HepG2 (cell line): ENCODE data around the gene PKN2. TPM values are rescaled to one million over a fixed set of nuclear protein-coding genes. Genes with fewer than 3 reads are reported as not detected.

Experiments
- AGO2 ChIP-seq: fragments of 200-400 bp; formaldehyde crosslinking; optimal IDR thresholded peaks from 2 replicates; pipeline ENCODE3; 2017; ENCODE audit warnings: mild to moderate bottlenecking, low read depth, low read length, moderate library complexity
- ATF7-NPFF ChIP-seq: sonication (generic); formaldehyde crosslinking; IDR thresholded peaks from 2 replicates; pipeline ENCODE4 v1.8.1; 2023; ENCODE audit warnings: mild to moderate bottlenecking, low read depth, missing genetic modification reagents, moderate library complexity
- CBX2 ChIP-seq, 2 experiments: fragments of 200-600 bp in 1 of 2; sonication (generic); formaldehyde crosslinking in 1 of 2; IDR thresholded peaks; 2 replicates each; pipeline versions ENCODE4 v1.7.0 to v1.8.1; 2018 to 2022; ENCODE audit warnings: low read depth in 2 of 2, low read length in 1 of 2, mild to moderate bottlenecking in 1 of 2, missing genetic modification reagents in 1 of 2
- CENPX ChIP-seq: sonication (generic); formaldehyde crosslinking; IDR thresholded peaks from 2 replicates; pipeline ENCODE4 v1.9.0; 2021; ENCODE audit warnings: mild to moderate bottlenecking, missing genetic modification reagents, moderate library complexity
- HES4 ChIP-seq: sonication (generic); formaldehyde crosslinking; IDR thresholded peaks from 2 replicates; pipeline ENCODE4 v1.9.0; 2021; ENCODE audit warnings: mild to moderate bottlenecking, missing genetic modification reagents, borderline replicate concordance
- KLF6 ChIP-seq: IDR thresholded peaks from 2 replicates; pipeline ENCODE4 v1.8.0; 2016; ENCODE audit warnings: missing biosample characterization, missing genetic modification reagents
- KMT2A ChIP-seq: sonication (generic); formaldehyde crosslinking; IDR thresholded peaks from 2 replicates; pipeline ENCODE4 v1.4.0; 2020; ENCODE audit warnings: missing genetic modification reagents
- NFIC ChIP-seq: IDR thresholded peaks from 2 replicates; pipeline ENCODE4 v1.6.1; 2012; ENCODE audit warnings: mild to moderate bottlenecking, low read length, inconsistent platforms
- NRL ChIP-seq: sonication (generic); formaldehyde crosslinking; IDR thresholded peaks from 2 replicates; pipeline ENCODE4 v1.5.0; 2020; ENCODE audit warnings: missing genetic modification reagents, mild to moderate bottlenecking, moderate library complexity, borderline replicate concordance
- RCOR2 ChIP-seq: IDR thresholded peaks from 2 replicates; pipeline ENCODE4 v1.6.1; 2016; ENCODE audit warnings: missing biosample characterization, missing genetic modification reagents
- SP140L ChIP-seq: sonication (generic); formaldehyde crosslinking; IDR thresholded peaks from 2 replicates; pipeline ENCODE4 v1.4.0; 2020; ENCODE audit warnings: missing genetic modification reagents, borderline replicate concordance
- SP4 ChIP-seq: sonication (generic); formaldehyde crosslinking; IDR thresholded peaks from 2 replicates; pipeline ENCODE4 v1.8.1; 2023; ENCODE audit warnings: mild to moderate bottlenecking, missing genetic modification reagents
- SPEN ChIP-seq: sonication (generic); formaldehyde crosslinking; IDR thresholded peaks from 2 replicates; pipeline ENCODE4 v1.5.1; 2020; ENCODE audit warnings: low read depth, mild to moderate bottlenecking, missing genetic modification reagents
- TAF1 ChIP-seq: sonication (generic); formaldehyde crosslinking; IDR thresholded peaks from 2 replicates; pipeline ENCODE4 v1.4.0; 2020; ENCODE audit warnings: missing genetic modification reagents
- U2AF2 ChIP-seq: fragments of 200-400 bp; formaldehyde crosslinking; IDR thresholded peaks from 2 replicates; pipeline ENCODE4 v1.6.1; 2017; ENCODE audit warnings: low read depth, mild to moderate bottlenecking, low read length
- WIZ ChIP-seq: sonication (generic); formaldehyde crosslinking; IDR thresholded peaks from 2 replicates; pipeline ENCODE4 v1.5.1; 2020; ENCODE audit warnings: mild to moderate bottlenecking, missing genetic modification reagents
- YEATS2 ChIP-seq: sonication (generic); formaldehyde crosslinking; IDR thresholded peaks from 2 replicates; pipeline ENCODE4 v1.4.0; 2020; ENCODE audit warnings: missing genetic modification reagents, borderline replicate concordance
- ZNF136 ChIP-seq: sonication (generic); formaldehyde crosslinking; IDR thresholded peaks from 2 replicates; pipeline ENCODE4 v1.8.1; 2022; ENCODE audit warnings: low read depth, mild to moderate bottlenecking, moderate library complexity, missing genetic modification reagents
- ZNF343 ChIP-seq: sonication (generic); formaldehyde crosslinking; IDR thresholded peaks from 2 replicates; pipeline ENCODE4 v1.4.0; 2020; ENCODE audit warnings: mild to moderate bottlenecking, missing genetic modification reagents
- ZNF501 ChIP-seq: sonication (generic); formaldehyde crosslinking; IDR thresholded peaks from 2 replicates; pipeline ENCODE4 v1.5.1; 2020; ENCODE audit warnings: mild to moderate bottlenecking, moderate library complexity, missing genetic modification reagents
- ZNF619 ChIP-seq: sonication (generic); formaldehyde crosslinking; IDR thresholded peaks from 2 replicates; pipeline ENCODE4 v1.4.0; 2020; ENCODE audit warnings: mild to moderate bottlenecking, missing genetic modification reagents
- polyA plus RNA-seq, 8 experiments: library from polyadenylated mRNA; depleted of rRNA in 3 of 8; stranded (reverse) in 7 of 8; unstranded in 1 of 8; fragments of >200 nt; fragmentation: Illumina TruSeq in 4 of 8; extraction: Trizol in 4 of 8; gene quantifications; 2 replicates each; pipeline versions ENCODE4 v1.2.1 to v1.2.3, GENCODE V29; 2011 to 2016; ENCODE audit warnings: low read depth in 4 of 8, missing spikeins in 1 of 8, mixed read lengths in 1 of 8; ENCODE audit not compliant: insufficient read depth in 1 of 8
- total RNA-seq, 5 experiments: library from RNA; depleted of rRNA; stranded (reverse); fragments of >200 nt; fragmentation: Illumina TruSeq; extraction: Trizol; gene quantifications; 2 replicates each; pipeline ENCODE4 v1.2.3, GENCODE V29; 2016; ENCODE audit warnings: low read depth in 1 of 5
- TF ChIP-seq, protein P1 (sequence below): sonication (generic); formaldehyde crosslinking; IDR thresholded peaks from 2 replicates; pipeline ENCODE4 v1.5.0; 2020; ENCODE audit warnings: missing genetic modification reagents, mild to moderate bottlenecking, borderline replicate concordance
- TF ChIP-seq, protein P2 (sequence below): sonication (generic); formaldehyde crosslinking; IDR thresholded peaks from 2 replicates; pipeline ENCODE4 v1.5.0; 2020; ENCODE audit warnings: mild to moderate bottlenecking, missing genetic modification reagents, moderate library complexity
- TF ChIP-seq, protein P3 (sequence below): IDR thresholded peaks from 2 replicates; pipeline ENCODE4 v1.6.1; 2018; ENCODE audit warnings: missing genetic modification reagents, mild to moderate bottlenecking, missing compliant biosample characterization
- TF ChIP-seq, protein P4 (sequence below): sonication (generic); formaldehyde crosslinking; IDR thresholded peaks from 2 replicates; pipeline ENCODE4 v1.4.0; 2020; ENCODE audit warnings: mild to moderate bottlenecking, missing genetic modification reagents

The PKN2 gene
- total and polyA plus RNA-seq, 2 of the 13 experiments (the other 11 are each of a cell fraction or from before 2014, with no cell fraction given) = 17.0 to 29.4 TPM

DNA sequence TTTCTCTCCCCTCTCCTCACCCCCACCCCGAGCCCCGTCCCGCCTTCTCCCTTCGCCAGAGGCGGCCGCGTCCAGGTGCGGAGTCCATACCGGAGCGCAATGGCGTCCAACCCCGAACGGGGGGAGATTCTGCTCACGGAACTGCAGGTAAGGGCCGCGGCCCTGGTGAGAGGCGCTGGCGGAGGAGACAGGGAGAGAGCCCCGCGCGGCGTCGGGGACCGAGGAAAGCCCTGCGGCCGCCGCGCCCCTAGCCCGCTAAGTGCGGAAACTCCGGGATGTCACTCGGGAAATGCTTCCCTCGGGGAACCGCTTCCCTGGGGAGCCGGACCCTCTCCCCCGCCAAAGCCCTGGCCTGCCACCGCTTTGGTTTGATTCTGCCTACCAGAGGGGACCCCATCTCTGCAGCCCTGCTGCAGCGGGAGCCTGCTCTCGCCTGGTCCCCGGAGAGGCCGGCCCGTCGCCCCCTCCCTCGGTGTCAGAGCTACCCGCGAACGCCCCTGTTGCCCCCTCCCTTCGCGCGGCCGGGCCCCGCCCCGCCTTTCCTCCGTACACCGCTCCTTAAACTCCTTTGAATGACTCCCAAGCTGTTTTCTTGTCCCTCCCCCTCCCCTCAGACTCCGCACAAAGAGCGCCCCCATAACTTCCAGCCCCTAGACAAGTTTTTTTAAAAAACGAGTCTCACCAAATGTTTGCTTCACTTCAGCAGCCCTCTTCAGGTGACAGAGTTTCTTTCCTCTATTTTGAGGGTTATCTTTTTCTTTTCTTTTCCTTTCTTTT lies 597 bp downstream of the PKN2 start (continued):
- TF ChIP-seq, protein P1, sequence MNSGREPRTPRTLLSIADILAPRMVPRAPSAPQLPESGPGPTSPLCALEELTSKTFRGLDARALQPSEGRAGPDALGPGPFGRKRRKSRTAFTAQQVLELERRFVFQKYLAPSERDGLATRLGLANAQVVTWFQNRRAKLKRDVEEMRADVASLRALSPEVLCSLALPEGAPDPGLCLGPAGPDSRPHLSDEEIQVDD (CRISPR knock-in tag) = no peak
- TF ChIP-seq YEATS2 (no peak), ZNF501 (no peak), CBX2 (IDR thresholded peaks at IDR 0.05; ENCODE audit: low read depth, low read length) (no peak), CBX2 (CRISPR knock-in tag; IDR thresholded peaks at IDR 0.05; ENCODE audit: low read depth) (no peak), SP140L (CRISPR knock-in tag) (no peak), KMT2A (no peak; the same call in 1 of the 2 replicates), ZNF136 (CRISPR knock-in tag) (no peak), AGO2 (peak; percentile 80), RCOR2 (CRISPR knock-in tag) (no peak), ATF7-NPFF (CRISPR knock-in tag) (peak; percentile 58; the same call in 1 of the 2 replicates), SP4 (CRISPR knock-in tag) (0 out of 2 replicates have a peak, but pooled peaks have one; percentile 14), SPEN (CRISPR knock-in tag) (no peak), U2AF2 (no peak), WIZ (0 out of 2 replicates have a peak, but pooled peaks have one; percentile 6), NFIC (no peak), KLF6 (CRISPR knock-in tag) (no peak), HES4 (no peak), ZNF619 (CRISPR knock-in tag) (peak; percentile 7; the same call in 1 of the 2 replicates), NRL (CRISPR knock-in tag) (no peak), ZNF343 (CRISPR knock-in tag) (0 out of 2 replicates have a peak, but pooled peaks have one; percentile 5), CENPX (CRISPR knock-in tag) (no peak), TAF1 (peak; percentile 43; the same call in 1 of the 2 replicates)
- TF ChIP-seq, protein P2, sequence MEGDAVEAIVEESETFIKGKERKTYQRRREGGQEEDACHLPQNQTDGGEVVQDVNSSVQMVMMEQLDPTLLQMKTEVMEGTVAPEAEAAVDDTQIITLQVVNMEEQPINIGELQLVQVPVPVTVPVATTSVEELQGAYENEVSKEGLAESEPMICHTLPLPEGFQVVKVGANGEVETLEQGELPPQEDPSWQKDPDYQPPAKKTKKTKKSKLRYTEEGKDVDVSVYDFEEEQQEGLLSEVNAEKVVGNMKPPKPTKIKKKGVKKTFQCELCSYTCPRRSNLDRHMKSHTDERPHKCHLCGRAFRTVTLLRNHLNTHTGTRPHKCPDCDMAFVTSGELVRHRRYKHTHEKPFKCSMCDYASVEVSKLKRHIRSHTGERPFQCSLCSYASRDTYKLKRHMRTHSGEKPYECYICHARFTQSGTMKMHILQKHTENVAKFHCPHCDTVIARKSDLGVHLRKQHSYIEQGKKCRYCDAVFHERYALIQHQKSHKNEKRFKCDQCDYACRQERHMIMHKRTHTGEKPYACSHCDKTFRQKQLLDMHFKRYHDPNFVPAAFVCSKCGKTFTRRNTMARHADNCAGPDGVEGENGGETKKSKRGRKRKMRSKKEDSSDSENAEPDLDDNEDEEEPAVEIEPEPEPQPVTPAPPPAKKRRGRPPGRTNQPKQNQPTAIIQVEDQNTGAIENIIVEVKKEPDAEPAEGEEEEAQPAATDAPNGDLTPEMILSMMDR (CRISPR knock-in tag) = no peak
- TF ChIP-seq, protein P3, sequence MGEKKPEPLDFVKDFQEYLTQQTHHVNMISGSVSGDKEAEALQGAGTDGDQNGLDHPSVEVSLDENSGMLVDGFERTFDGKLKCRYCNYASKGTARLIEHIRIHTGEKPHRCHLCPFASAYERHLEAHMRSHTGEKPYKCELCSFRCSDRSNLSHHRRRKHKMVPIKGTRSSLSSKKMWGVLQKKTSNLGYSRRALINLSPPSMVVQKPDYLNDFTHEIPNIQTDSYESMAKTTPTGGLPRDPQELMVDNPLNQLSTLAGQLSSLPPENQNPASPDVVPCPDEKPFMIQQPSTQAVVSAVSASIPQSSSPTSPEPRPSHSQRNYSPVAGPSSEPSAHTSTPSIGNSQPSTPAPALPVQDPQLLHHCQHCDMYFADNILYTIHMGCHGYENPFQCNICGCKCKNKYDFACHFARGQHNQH = no peak
- TF ChIP-seq, protein P4, sequence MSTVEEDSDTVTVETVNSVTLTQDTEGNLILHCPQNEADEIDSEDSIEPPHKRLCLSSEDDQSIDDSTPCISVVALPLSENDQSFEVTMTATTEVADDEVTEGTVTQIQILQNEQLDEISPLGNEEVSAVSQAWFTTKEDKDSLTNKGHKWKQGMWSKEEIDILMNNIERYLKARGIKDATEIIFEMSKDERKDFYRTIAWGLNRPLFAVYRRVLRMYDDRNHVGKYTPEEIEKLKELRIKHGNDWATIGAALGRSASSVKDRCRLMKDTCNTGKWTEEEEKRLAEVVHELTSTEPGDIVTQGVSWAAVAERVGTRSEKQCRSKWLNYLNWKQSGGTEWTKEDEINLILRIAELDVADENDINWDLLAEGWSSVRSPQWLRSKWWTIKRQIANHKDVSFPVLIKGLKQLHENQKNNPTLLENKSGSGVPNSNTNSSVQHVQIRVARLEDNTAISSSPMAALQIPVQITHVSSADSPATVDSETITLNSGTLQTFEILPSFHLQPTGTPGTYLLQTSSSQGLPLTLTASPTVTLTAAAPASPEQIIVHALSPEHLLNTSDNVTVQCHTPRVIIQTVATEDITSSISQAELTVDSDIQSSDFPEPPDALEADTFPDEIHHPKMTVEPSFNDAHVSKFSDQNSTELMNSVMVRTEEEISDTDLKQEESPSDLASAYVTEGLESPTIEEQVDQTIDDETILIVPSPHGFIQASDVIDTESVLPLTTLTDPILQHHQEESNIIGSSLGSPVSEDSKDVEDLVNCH (CRISPR knock-in tag) = no peak
